NCI-H345 treated with DMSO at 0.1 percent for 48 hours (cell line): ENCODE data around the gene OASL.

ENCODE experiments used
- DNase-seq: peaks from one replicate; lab custom pipeline; 2025; ENCODE audit not compliant: unreplicated experiment; lab: John Stamatoyannopoulos, UW

The OASL gene

GRCh38 chr12:120993496-120993895, 45.5 kb downstream of the OASL start:
- DNase-seq: no peak

GRCh38 chr12:120992989-120993388, 46.1 kb downstream of the OASL start:
- no peak for DNase-seq

DNA sequence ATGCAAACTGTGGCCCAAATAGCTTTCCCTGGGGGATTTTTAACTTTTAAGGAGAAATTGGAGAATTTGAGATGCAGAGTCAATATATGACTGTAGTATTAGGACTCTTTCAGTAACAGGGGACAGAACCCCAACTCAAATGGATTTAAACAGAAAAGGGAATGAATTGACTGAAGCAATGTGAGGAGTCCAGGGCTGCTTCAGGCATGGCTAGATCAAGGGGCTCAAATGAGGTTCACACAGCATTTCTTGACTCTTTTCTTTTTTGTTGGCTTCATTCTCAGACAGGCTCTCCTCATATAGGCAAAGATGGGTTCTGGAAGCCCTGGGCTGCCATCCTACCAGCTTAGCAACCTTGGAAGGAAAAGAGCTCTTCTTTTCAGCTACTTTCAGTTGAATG, 47.1 kb downstream of the OASL start:
- DNase-seq: no peak

GRCh38 chr12:120990487-120991055, 48.5 kb downstream of the OASL start:
- DNase-seq: no peak

DNA sequence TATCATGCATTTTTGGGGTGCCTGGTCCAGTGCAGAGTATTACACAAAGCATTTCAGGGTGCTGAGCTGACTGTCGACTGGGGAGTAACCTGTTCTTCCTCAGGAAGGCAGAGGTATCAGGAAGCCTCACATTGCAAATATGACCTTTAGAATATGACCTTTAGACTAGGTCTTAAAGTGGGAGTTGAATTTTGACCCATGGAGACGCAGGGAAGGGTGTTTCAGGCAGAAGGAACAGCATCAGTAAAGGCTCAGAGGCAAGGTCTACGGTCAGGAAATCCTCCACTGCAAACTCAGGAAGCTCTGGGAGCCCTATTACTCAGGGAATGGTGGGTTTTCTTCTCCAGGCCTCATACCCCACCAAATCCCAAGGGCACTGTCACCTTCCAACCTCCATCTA, 49.4 kb downstream of the OASL start:
- DNase-seq: no peak

- no peak for DNase-seq
Observed at GRCh38 chr12:120988658-120989057, 50.4 kb downstream of the OASL start.

DNA sequence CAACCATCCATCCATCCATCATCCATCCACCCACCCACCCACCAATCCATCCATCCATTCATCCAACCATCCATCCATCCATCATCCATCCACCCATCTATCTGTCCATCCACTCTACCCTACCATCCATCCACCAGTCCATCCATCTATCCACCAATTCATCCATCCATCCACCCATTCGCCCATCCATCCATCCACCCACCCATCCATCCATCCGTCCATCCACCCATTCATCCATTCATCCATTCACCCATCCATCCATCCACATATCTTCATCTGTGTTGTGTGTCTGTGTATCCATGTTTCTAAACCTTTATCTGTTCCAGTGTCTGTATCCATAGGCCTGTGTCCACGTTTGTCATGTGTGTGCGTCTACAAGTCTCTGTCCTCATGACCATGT, 50.8 kb downstream of the OASL start:
- DNase-seq: no peak

- DNase-seq: no peak
Observed at GRCh38 chr12:120984351-120984898, 54.6 kb downstream of the OASL start.

DNA sequence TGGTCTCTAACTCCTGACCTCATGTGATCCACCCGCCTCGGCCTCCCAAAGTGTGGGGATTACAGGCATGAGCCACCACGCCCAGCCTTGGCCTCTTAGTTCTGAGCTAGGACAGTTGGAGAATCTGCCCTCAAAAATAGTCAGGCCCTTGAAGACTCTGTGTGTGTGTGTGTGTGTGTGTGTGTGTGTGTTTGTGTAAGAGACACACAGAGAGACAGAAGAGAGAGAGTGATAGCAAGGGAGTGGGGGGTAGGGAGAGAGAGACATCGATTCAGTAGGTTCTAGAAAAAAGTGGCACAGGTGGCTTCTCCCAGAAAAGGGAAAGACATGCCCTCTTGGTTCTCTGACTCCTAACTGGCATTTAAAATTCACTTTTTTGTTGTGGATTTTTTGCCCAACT, 55.3 kb downstream of the OASL start:
- no peak for DNase-seq

DNA sequence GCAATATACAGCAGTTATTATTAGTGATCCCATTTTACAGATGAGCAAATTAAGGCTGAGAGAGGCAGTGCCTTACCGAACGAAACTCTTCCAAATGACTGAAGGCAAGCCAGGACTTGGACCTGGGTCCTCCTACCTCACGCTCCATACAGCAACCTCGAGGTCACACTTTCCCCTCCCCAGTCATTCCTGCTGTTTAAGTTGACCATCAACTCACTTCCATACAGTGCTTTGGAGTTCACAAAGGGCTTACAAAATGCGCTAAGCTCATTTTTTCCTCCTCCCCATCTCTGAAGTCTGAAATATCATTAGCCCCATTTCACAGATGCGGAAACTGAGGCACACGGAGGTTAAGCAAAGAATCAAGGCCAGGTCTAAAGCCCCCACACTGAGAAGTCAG, 56.4 kb downstream of the OASL start:
- no peak for DNase-seq

DNA sequence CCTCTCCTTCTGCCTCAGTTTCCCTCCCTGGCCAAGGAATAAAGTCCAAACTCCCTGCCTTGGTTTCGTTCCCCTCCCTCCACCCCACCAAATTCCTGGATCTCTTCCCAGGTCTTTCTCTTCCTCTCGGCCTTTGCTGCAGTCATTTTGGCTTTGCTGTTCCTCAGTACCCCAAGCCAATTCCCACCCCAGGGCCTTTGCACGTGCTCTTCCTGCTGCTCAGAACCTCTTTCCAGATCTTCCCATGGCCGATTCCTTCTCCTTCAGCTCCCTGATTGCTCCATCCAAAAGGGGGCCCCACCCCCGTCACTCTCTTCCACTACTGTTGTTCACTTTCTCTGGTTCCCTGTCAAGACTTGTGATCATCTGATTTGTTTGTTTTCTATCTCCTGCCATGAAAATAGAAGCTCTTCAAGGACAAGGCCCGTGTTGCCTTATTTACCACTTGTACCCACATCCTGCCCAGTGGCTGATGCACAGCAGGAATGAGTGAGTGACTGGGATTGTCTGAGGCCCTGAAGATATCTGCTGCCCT, 57.6 kb downstream of the OASL start:
- DNase-seq: no peak

DNA sequence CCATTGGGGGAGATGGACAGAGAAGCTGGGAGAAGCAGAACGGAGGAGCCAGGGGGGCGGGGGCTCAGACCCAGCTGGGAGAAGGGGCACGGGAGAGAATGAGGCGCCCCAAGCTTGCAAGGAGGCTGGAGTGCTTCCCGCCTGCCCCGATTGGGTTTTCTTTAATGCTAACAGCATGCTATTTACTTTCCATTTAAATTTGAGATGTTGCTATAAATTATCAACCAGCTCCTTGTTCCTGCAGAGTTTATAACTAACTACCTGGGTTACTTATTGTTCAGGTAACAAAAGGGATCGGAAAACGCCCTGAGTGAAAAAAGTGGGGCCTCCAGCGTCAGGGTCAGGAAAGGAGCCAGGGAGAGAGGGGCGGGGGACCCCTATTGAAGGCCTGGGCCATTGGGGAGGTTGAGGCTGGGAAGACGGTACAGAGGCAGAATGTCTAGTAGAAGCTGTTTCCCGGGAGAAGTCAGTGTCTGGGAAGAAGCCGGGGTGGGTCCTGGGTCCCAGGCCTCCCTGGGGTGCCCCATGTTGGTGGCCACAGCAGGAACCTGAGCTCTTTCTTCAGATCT, 58.2 kb downstream of the OASL start:
- DNase-seq: no peak

DNA sequence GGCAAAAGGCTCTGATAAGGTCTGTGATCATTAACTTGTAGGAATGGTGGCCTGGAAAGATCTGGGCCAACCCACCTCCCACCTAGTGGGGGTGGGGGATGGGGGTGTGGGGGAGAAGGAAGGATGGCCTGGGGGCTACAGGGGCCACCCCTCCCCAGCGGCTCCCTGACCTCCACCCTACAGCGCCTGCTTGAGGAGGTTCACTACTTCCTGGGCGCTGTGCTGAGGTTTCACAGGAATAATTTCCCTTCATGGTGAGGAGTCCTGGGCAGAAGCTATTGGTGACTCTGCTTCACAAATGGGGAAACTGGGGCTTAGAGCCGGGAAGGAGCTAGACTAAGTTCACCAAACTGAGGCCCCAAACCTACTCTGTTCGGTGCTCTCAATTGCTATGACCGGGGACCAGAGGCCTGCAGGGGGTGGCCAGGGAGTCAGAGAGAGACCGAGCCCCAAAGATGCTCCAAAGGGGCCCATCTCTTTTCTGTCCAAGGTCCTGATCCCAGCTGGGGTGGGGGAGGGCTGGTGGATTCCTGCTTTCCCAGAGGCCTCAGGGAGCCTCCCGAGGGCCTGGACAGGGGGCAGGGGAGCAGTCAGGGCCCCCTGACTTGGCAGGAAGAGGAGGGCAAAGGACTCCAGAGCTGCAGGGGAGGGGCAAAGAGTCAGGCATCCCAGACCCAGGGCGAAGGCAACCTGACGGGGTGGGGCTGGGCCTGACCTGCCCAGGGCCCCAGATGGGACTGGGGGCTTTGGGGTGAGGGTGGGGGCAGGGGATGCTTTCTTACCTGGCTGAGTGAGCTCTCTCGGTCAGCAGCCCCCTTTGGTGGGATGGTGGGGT, 59.0 kb downstream of the OASL start:
- no peak for DNase-seq

DNA sequence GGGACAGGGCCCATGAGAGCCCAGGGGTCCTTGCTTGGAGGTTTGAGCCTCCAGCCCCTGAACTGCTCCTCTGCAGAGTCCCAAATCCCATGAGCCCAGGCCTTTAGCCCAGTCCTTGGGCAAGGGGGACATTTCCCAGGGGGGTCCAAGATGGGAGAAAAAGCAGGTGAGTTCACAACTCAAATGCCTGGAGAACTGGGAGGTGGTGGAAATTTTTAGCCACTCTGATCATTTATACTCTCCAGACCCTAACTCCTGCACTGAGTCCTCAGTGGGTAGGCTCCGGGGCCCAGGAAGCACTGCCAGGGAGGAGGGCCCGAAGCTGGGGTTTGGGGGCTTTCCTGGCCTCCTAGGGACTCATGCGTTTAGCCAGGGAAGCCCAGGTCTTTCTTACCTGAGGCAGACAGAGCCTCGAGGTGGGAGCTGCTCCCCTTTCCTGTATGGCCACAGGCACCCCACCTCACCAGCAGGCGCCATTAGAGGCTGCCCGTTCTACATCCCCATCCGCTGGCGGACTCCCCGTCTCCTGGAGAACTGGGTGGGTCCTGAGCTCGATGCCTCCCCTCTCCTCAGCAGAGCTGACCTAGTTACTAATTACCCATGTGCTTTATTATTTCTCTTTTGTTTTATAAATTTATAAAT, 59.7 kb downstream of the OASL start:
- no peak for DNase-seq

DNA sequence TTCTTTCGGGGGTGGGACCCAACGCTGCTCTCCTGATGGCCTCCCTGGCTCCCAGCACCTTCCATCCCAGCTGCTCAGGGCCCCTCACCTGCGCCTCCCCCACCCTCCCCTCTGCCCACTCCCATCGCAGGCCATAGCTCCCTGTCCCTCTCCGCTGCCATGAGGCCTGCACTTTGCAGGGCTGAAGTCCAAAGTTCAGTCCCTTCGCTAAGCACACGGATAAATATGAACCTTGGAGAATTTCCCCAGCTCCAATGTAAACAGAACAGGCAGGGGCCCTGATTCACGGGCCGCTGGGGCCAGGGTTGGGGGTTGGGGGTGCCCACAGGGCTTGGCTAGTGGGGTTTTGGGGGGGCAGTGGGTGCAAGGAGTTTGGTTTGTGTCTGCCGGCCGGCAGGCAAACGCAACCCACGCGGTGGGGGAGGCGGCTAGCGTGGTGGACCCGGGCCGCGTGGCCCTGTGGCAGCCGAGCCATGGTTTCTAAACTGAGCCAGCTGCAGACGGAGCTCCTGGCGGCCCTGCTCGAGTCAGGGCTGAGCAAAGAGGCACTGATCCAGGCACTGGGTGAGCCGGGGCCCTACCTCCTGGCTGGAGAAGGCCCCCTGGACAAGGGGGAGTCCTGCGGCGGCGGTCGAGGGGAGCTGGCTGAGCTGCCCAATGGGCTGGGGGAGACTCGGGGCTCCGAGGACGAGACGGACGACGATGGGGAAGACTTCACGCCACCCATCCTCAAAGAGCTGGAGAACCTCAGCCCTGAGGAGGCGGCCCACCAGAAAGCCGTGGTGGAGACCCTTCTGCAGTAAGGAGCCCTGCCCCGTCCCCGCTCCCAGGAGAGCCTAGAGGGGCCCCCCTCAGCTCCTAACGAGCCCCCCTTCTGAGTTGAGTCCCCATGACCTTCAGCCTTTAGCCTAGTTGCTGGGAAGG, 60.5 kb downstream of the OASL start, which contains the start of gene HNF1A:
Gene HNF1A (plus strand): TSS at position 248 of the 924 bp plus-strand sequence. CDS start 226 bp downstream, at position 474.
- DNase-seq: no peak

GRCh38 chr12:120977531-120978295, 61.3 kb downstream of the OASL start:
- DNase-seq: no peak

DNA sequence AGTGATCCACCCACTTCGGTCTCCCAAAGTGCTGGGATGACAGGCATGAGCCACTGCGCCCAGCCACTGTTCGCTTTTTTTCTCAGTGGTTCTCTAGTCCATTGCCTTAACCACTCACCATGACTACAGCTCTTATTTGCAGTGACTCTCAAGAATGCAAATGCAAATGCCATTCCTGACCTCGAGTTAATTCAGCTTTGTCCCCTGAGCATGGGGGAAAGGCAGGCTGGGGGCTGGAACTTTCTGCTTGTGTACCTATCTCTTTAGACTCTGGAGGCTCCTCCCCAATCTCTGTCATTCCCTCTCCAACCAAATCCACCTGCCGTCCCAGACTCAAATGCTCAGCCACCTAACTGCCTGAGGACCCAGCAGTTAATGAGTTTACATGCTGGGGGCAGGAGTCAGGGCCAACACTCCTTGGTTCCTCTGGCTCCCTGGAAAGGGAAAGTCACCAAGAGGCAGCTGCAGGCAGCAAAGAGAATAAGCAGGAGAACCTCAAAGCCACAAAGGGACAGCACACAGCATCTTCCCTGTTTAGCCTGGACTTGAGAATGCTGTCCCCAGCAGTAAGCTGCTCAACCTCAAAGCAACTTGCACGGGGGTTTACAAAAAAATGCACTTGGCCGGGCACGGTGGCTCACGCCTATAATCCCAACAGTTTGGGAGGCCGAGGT, 66.0 kb downstream of the OASL start:
- peak; percentile 6 for DNase-seq

- DNase-seq: peak; percentile 12
Observed at GRCh38 chr12:120971299-120972180, 67.5 kb downstream of the OASL start.
